Esophagus (tissue), 2 donors: Measurements from ENCODE around the gene BICDL2. TPM values are rescaled to one million over a fixed set of nuclear protein-coding genes. Genes with fewer than 3 reads are reported as not detected.
A peak's percentile ranks its signal among the peaks of the same experiment; 100 is the strongest.

Source experiments
- H3K27ac ChIP-seq, 2 donors: one replicate each; pipeline ENCODE4 v1.5.1; 2013; ENCODE audit warnings: low read depth in 2 of 2, mild to moderate bottlenecking in 2 of 2, inconsistent platforms in 1 of 2, low read length in 1 of 2, moderate library complexity in 1 of 2
- H3K27me3 ChIP-seq, 2 donors: one replicate each; pipeline ENCODE4 v1.6.1; 2013; ENCODE audit warnings: low read length in 2 of 2, control low read depth in 1 of 2, mild to moderate bottlenecking in 1 of 2; ENCODE audit not compliant: insufficient read depth in 2 of 2, control insufficient read depth in 1 of 2
- H3K36me3 ChIP-seq, 2 donors: one replicate each; pipeline ENCODE4 v1.6.1; 2013; ENCODE audit warnings: low read length in 1 of 2; ENCODE audit not compliant: control insufficient read depth in 2 of 2, insufficient read depth in 2 of 2
- H3K4me1 ChIP-seq, 2 donors: one replicate each; pipeline ENCODE4 v1.6.1; 2013; ENCODE audit warnings: low read length in 1 of 2; ENCODE audit not compliant: control insufficient read depth in 2 of 2, insufficient read depth in 2 of 2
- H3K4me3 ChIP-seq, 2 donors: one replicate each; pipeline ENCODE4 v1.5.1; 2013; ENCODE audit warnings: low read length in 2 of 2, mild to moderate bottlenecking in 2 of 2, low read depth in 1 of 2, moderate library complexity in 1 of 2
- H3K9me3 ChIP-seq, 2 donors: one replicate each; pipeline ENCODE4 v1.6.1; 2013; ENCODE audit warnings: mild to moderate bottlenecking in 2 of 2, low read depth in 1 of 2, low read length in 1 of 2, moderate library complexity in 1 of 2; ENCODE audit not compliant: control insufficient read depth in 2 of 2, insufficient read depth in 1 of 2
- WGBS, 2 donors: extraction: QIAGEN DNeasy Blood & Tissue Kit; methylation state at CpG; one replicate each; pipeline ENCODE4 v1.1.7; 2013; 5-methylcytosine and 5-hydroxymethylcytosine counted together
- polyA plus RNA-seq, 2 donors: library from polyadenylated mRNA; stranded (reverse); fragments of 200-250 nt; gene quantifications; one replicate each; pipeline ENCODE4 v1.2.3, GENCODE V29; 2013
- donor health status: healthy with polysubstance abuse.
- donor health status: Bipolar disorder and iron deficiency.

The BICDL2 gene
- polyA plus RNA-seq, 2 donors = 144 to 149 TPM

- Histone ChIP-seq H3K4me3 (peak overlapping the region; percentile 34 to 46), H3K36me3 (no peaks in the 10 kb centered on the region)
- WGBS, 2 donors = 51 to 56% methylated on average over 25 to 26 of the region's 26 CpGs
Measured at GRCh38 chr16:3065742-3066439, 29.1 kb upstream of the BICDL2 start.

GRCh38 chr16:3065069-3065741 is 28.5 kb upstream of the BICDL2 start, which contains the start of gene IL32:
TSS of gene IL32 (plus strand) at chr16:3065640. CDS start at chr16:3065812, 172 bp downstream.
- no peaks in the 10 kb centered on the region for H3K36me3 ChIP-seq
- WGBS, 2 donors = 27 to 40% methylated on average over 12 to 13 of the region's 13 CpGs
- H3K9me3 ChIP-seq = no peaks in the 10 kb centered on the region
- no peaks in the 10 kb centered on the region for H3K27me3 ChIP-seq
- peak within 1 kb of the TSS; percentile 34 to 46 for H3K4me3 ChIP-seq
- H3K27ac ChIP-seq = peak within 1 kb of the TSS; percentile 45 to 54
- peaks cover 4 to 10% of the 10 kb centered on the region in 2 donors for H3K4me1 ChIP-seq

More at GRCh38 chr16:3065742-3066439, 29.1 kb upstream of the BICDL2 start:
- Histone ChIP-seq H3K27me3 (no peaks in the 10 kb centered on the region), H3K9me3 (no peaks in the 10 kb centered on the region), H3K27ac (peak overlapping the region; percentile 45 to 54), H3K4me1 (peaks cover 4 to 10% of the 10 kb centered on the region in 2 donors)

- H3K27ac ChIP-seq = no peak overlapping the region
- H3K27me3 ChIP-seq = no peaks in the 10 kb centered on the region
- no peaks in the 10 kb centered on the region for H3K36me3 ChIP-seq
- no peak overlapping the region for H3K4me3 ChIP-seq
- peaks cover 10 to 11% of the 10 kb centered on the region in 2 donors for H3K4me1 ChIP-seq
- no peaks in the 10 kb centered on the region for H3K9me3 ChIP-seq
- 92 to 94% methylated on average over 8 of the region's 8 CpGs for WGBS, 2 donors
Measured at GRCh38 chr16:3063625-3064386, 27.1 kb upstream of the BICDL2 start.

- Histone ChIP-seq H3K27me3 (no peaks in the 10 kb centered on the region), H3K27ac (no peak overlapping the region), H3K4me1 (peaks cover 4 to 14% of the 10 kb centered on the region in 2 donors), H3K4me3 (no peak overlapping the region), H3K36me3 (no peaks in the 10 kb centered on the region), H3K9me3 (no peaks in the 10 kb centered on the region)
- WGBS, 2 donors = 86 to 89% methylated on average over 6 of the region's 6 CpGs
Measured at GRCh38 chr16:3062553-3062952, 25.8 kb upstream of the BICDL2 start.

- Histone ChIP-seq H3K36me3 (no peaks in the 10 kb centered on the region), H3K9me3 (no peaks in the 10 kb centered on the region), H3K4me1 (peaks cover 8 to 14% of the 10 kb centered on the region in 2 donors), H3K4me3 (no peak overlapping the region), H3K27ac (no peak overlapping the region), H3K27me3 (no peaks in the 10 kb centered on the region)
- WGBS, 2 donors = 75 to 76% methylated on average over 14 of the region's 14 CpGs
Measured at GRCh38 chr16:3060339-3061127, 23.8 kb upstream of the BICDL2 start.

GRCh38 chr16:3059723-3060242 is 23.0 kb upstream of the BICDL2 start:
- peak overlapping the region; percentile 66 to 77 for H3K4me3 ChIP-seq

GRCh38 chr16:3059041-3059722 is 22.4 kb upstream of the BICDL2 start:
- Histone ChIP-seq H3K27me3 (no peaks in the 10 kb centered on the region), H3K9me3 (no peaks in the 10 kb centered on the region), H3K27ac (peak overlapping the region; percentile 63 to 73), H3K36me3 (peaks cover 0 to under 1% of the 10 kb centered on the region in 2 donors), H3K4me1 (peaks cover 6 to 13% of the 10 kb centered on the region in 2 donors), H3K4me3 (peak overlapping the region; percentile 66 to 77)
- WGBS, 2 donors = 0 to 1% methylated on average over 50 to 67 of the region's 67 CpGs

More at GRCh38 chr16:3059723-3060242, 23.0 kb upstream of the BICDL2 start:
- WGBS, 2 donors = 56 to 58% methylated on average over 9 of the region's 9 CpGs
- Histone ChIP-seq H3K27me3 (no peaks in the 10 kb centered on the region), H3K4me1 (peaks cover 9 to 12% of the 10 kb centered on the region in 2 donors), H3K9me3 (no peaks in the 10 kb centered on the region), H3K36me3 (no peaks in the 10 kb centered on the region), H3K27ac (peak overlapping the region; percentile 58 to 66)

GRCh38 chr16:3058139-3059030 is 21.6 kb upstream of the BICDL2 start:
- Histone ChIP-seq H3K4me3 (peak overlapping the region; percentile 66 to 77), H3K36me3 (peaks cover 0 to 5% of the 10 kb centered on the region in 2 donors), H3K27me3 (no peaks in the 10 kb centered on the region), H3K9me3 (no peaks in the 10 kb centered on the region), H3K27ac (peak overlapping the region in 1 of 2 donors; percentile 73), H3K4me1 (peaks cover 6 to 13% of the 10 kb centered on the region in 2 donors)
- WGBS, 2 donors = 7 to 9% methylated on average over 68 to 77 of the region's 77 CpGs
